Uterus (tissue), 2 donors: ENCODE measurements around the gene MT3.

ENCODE experiments used
- CTCF ChIP-seq, 4 experiments: fragments of 200-600 bp in 2 of 4; fragments of 450-650 bp in 2 of 4; sonication (generic) in 2 of 4; IDR thresholded peaks; one replicate each; pipeline ENCODE4 v1.5.1; 2016 to 2019; ENCODE audit warnings: antibody characterized with exemption in 4 of 4, mild to moderate bottlenecking in 2 of 4, moderate library complexity in 1 of 4
- POLR2A ChIP-seq, 2 donors: fragments of 450-650 bp; IDR thresholded peaks; one replicate each; pipeline ENCODE4 v1.6.1; 2016; ENCODE audit warnings: antibody characterized with exemption in 2 of 2, mild to moderate bottlenecking in 1 of 2, moderate library complexity in 1 of 2

GRCh38 chr16:56607109-56607618, 17.8 kb downstream of the MT3 start:
- TF ChIP-seq POLR2A (IDR thresholded peaks at IDR 0.05) (peak in 1 of 2 donors; percentile 9), CTCF (IDR thresholded peaks at IDR 0.05) (no peak)
